ENCODE data around the gene EXOSC10.
"Not testable (repeated sequence)": the region's sequence is repeated elsewhere in the genome, so short reads cannot be mapped to it uniquely, and the experiment has no call there.

Gene EXOSC10

DNA sequence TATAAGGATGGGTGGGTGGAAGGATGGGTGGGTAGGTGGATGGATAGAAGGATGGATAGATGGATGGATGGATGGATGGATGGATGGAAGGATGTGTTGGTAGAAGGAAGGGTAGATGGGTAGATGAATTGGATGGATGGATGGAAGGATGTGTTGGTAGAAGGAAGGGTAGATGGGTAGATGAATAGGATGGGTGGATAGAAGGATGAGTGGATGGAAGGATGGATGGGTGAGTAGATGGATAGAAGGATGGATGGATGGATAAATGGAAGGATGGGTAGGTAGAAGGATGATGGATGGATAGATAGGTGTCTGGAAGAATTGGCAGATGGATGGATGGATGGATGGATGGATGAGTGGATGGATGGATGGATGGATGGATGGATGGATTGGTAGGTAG is 58.6 kb downstream of the EXOSC10 start:
- DNase-seq, result no peak

DNA sequence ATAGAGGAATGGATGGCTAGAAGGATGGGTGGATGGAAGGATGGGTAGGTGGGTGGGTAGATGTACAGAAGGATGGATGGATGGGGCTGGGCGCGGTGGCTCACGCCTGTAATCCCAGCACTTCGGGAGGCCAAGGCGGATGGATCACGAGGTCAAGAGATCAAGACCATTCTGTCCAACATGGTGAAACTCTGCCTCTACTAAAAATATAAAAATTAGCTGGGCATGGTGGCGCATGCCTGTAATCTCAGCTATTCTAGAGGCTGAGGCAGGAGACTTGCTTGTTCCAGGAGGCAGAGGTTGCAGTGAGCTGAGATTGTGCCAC is 59.6 kb downstream of the EXOSC10 start:
- DNase-seq, result not testable (repeated sequence)

DNA sequence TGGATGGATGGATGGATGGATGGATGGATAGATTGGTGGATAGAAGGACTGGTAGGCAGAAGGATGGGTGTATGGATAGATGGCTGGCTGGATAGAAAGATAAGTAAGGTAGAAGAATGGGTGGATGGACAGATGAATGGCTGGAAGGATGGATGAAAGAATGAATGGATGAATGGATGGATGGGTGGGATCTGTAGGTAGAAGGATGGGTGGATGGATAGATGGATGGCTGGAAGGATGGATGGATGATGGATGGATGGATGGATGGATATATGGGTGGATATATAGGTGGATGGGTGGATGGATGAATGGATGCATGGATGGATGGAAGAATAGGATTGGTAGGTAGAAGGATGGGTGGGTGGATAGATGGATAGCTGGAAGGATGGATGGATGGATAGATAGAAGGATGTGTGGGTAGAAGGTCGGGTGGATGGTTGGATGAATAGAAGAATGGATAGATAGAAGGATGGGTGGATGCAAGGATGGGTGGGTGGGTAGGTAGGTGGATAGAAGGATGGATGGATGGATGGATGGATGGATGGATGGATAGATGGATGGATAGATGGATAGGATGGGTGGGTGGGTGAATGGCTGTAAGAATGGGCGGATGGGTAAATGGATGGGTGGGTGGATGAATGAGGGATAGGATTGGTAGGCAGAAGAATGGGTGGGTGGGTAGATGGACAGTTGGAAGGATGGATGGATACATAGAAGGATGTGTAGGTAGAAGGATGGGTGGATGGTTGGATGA is 60.1 kb downstream of the EXOSC10 start:
- no peak for DNase-seq

DNA sequence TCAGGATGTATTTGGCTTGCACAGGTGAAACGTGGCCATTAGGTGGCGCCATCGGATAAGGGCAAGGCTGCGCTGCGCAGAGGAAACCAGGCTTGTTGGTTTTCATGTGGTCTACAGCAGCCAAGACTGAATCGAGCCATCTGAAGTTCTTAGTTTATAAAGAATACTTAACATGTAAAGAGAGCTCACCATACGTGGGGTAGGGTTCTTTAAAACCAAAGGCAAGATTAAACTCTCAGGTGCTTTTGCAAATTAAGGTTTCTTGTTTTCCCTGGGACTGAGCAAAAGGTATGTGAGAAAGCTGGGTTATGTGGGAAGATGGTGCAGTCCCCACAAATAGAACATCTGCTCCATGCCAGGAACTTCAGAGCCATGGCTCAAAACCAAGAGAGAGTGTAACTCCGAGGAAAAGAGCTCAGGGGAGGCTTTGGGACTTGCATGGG is 61.9 kb downstream of the EXOSC10 start:
- DNase-seq, result peak; percentile 83

DNA sequence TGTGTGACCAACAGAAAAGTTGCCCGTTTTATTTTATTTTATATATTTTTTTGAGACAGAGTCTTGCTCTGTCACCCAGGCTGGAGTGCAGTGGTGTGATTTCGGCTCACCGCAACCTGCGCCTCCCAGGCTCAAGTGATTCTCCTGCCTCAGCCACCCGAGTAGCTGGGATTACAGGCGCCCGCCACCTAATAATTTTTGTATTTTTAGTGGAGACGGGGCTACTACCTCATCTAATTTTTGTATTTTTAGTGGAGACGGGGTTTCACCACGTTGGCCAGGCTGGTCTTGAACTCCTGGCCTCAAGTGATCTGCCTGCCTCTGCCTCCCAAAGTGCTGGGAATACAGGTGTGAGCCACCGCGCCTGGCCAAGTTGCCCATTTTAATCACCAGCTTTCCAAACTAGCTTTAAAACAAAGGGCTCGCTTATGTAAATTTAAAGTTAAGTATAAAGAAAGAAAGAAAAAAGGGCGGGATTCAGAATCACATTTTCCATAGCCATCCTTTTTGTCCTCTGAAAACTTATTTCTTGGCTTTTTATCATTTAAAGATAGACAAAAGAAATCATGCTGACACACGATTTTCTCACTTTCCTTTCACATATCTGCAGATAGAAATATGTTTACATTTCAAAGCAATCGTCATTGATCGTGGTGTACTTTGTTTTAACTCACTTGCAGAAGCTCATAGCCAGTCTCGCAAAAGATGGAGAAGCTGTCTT is 62.5 kb downstream of the EXOSC10 start:
- not testable (repeated sequence) for DNase-seq

DNA sequence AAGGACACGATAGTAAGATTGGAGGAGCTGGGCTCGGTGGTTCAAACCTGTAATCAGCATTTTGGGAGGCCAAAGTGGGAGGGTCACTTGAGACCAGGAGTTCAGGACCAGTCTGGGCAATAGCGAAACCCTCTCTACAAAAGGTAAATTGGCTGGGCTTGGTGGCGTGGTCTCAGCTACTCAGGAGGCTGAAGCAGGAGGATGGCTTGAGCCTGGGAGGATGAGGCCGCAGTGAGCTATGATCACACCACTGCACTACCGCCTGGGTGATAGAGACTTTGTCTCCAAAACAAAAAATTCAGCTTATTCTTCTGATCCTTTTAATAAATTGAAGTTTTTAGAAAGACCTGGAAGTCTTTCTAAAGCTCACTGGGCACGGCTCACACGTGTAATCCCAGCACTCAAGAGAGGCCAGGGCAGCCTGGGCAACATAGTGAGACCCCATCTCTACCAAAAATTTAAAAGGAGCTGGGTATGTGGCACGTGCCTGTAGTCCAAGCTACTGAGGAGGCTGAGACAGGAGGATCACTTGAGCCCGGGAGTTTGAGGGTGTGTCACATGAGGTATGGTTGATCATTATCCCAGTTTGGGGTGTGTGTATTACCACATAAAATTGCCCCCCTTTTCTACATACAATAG is 67.9 kb downstream of the EXOSC10 start:
- DNase-seq, result no peak

DNA sequence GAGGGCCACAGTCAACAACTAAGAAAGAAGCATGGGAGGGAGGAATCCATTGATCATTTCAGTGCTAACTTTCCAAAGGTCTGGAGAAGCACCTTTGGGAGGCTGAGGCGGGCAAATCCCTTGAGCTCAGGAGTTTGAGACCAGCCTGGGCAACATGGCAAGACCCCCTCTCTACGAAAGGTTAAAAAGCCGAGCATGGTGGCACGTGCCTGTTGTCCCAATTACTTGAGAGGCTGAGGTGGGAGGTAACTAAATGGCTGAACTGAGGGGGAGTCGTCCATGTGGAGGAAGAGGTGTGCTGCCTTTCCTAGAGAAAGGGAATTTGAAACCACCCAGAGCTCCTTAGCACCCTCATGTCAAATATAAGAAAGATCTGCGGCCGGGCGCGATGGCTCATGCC is 68.8 kb downstream of the EXOSC10 start:
- DNase-seq, result no peak

DNA sequence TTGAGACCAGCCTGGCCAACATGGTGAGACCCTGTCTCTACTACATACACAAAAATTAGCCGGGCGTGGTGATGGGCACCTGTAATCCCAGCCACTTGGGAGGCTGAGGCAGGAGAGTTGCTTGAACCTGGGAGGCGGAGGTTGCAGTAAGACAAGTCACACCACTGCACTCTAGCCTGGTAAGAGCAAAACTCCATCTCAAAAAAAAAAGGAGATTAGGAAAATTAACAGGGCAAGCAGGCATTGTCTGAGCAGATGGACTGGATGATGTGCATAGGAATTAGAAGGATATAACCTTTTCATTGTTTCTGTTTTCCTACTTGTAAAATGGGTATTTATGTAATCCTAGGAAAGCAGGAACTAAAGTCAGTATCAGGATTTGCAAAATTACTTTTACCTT is 71.7 kb downstream of the EXOSC10 start:
- DNase-seq, result no peak

DNA sequence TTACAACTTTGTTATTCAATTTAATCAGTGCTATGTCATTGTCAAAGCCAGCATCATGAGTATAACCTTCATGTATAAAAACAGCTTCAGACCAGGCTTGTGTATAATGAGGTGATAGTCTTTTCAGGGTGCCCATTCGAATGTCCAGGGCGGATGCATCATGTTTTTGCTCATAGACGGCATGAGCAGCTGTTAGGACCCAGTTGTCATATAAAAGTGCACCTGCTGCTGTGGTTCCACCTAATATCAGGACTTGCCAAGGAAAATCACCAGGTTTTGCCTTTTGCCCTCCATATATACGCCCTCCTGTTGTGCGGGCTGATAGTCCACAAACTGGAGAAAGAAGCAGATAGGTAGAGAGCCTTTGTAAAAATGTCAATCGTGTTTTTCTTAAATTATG is 72.4 kb downstream of the EXOSC10 start:
- no peak for DNase-seq

DNA sequence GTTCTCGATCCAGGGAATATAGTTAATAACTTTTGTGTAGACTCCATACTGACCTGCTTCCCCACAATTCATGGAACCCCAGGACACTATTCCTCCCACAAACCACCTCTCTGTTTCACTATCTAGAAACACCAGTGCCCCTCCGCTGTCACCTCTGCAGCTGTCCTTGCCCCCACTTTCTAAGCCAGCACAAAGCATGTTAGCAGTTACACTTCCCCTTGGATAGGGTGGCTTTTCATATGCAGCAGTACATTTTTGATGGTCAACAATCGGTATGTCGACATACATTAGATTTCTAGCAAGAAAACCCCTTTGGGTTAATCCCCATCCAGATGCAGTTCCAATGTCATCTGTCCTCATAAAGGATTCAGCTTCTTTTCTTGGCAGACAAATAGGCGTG is 72.8 kb downstream of the EXOSC10 start:
- no peak for DNase-seq

DNA sequence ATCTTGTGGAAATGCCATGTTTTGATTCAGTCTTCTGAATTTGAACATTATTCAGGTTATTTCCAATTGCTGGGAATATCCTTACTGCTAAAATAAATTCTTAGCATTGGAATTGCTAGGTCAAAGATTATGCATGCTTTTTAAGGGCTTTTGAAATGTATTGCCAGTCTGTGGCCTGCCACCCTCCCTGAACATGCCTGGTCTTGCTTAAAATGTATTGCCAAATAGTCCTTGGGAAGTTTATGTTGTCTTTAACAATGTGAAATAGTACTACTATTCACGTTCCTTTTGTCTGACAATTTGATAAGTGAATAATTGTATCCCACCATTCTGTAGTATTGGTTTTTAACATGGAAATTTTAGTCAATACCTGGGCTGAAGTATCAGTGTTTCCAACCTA is 73.6 kb downstream of the EXOSC10 start:
- no peak for DNase-seq

DNA sequence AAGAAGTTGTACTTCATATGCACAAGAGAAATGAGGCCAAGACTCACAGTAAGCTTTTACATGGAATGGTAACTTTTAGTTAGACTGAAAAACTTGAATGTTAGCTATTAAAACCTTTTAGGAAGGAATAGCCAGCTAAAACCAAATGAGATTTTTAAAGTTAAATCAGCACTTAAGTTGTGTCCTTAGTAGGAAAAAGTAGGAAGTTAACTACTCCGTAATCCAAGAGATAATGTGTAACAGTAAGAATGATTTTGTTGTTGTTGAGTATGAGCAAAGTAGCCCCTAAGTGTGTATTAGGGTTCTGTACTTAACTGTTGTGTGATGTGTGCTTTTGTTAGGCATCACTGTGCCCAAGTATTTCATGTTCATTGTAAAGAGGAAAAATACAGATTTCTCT is 74.1 kb downstream of the EXOSC10 start:
- no peak for DNase-seq

DNA sequence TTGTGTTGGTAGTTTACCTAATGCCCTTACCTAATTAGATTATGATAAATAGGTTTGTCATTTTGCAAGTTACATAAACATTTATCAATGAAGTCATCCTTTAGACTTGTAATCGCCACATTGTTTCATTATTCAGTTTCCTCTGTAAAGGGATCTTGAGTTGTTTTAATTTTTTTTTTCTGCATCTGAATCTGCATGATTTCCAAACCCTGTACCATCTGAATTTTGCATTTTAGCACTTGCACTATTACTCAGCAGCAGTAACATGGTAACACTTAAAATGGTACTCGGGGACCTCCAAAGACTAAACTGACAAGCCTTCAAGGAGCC is 74.8 kb downstream of the EXOSC10 start:
- DNase-seq, result no peak

DNA sequence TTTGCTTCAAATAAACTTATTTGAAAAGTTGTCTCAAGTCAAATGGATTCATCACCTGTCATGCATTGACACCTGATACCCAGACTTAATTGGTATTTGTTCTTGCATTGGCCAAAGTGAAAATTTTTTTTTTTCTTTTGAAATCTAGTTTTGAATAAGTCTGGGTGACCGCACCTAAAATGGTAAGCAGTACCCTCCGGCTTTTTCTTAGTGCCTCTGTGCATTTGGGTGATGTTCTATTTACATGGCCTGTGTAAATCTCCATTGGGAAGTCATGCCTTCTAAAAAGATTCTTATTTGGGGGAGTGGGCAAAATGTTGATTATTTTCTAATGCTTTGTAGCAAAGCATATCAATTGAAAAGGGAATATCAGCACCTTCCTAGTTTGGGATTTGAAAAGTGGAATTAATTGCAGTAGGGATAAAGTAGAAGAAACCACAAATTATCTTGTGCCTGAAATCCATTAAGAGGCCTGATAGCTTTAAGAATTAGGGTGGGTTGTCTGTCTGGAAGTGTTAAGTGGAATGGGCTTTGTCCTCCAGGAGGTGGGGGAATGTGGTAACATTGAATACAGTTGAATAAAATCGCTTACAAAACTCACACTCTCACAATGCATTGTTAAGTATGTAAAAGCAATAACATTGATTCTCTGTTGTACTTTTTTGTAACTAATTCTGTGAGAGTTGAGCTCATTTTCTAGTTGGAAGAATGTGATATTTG is 75.4 kb downstream of the EXOSC10 start:
- DNase-seq, result no peak

DNA sequence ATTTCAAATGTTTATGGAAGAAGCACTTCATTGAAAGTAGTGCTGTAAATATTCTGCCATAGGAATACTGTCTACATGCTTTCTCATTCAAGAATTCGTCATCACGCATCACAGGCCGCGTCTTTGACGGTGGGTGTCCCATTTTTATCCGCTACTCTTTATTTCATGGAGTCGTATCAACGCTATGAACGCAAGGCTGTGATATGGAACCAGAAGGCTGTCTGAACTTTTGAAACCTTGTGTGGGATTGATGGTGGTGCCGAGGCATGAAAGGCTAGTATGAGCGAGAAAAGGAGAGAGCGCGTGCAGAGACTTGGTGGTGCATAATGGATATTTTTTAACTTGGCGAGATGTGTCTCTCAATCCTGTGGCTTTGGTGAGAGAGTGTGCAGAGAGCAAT is 76.5 kb downstream of the EXOSC10 start:
- no peak for DNase-seq

DNA sequence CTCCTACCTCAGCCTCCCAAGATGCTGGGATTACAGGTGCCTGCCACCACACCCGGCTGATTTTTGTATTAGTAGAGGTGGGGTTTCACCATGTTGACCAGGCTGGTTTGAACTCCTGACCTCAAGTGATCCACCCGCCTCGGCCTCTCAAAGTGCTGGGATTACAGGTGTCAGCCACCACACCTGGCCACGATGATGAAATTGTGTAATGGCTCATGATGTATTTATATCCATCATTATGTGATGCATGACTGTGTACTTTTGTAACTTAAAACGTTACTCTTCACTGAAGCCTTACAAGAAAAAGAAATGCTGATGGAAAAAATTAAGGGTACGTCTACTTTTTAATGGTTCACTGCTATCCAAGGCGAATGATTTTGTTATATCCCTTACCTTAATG is 79.7 kb downstream of the EXOSC10 start:
- no peak for DNase-seq

DNA sequence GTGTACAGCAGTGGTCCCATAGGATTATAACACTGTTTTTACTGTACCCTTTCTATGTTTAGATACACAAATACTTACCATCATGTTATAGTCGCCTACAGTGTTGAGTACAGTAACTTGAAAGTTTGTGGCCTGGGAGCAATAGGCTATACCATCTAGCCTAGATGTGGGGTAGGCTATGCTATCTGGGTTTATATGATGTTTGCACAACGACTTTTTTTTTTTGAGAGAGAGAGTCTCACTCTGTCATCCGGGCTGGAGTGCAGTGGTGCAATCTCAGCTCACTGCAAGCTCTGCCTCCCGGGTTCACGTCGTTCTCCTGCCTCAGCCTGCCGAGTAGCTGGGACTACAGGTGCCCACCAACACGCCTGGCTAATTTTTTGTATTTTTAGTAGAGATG is 80.3 kb downstream of the EXOSC10 start:
- DNase-seq, result not testable (repeated sequence)

Measured in CD4-positive, alpha-beta T cell treated with Interferon gamma for 1 hour (primary cell).